ENCODE data around the gene PRSS57.

DNA sequence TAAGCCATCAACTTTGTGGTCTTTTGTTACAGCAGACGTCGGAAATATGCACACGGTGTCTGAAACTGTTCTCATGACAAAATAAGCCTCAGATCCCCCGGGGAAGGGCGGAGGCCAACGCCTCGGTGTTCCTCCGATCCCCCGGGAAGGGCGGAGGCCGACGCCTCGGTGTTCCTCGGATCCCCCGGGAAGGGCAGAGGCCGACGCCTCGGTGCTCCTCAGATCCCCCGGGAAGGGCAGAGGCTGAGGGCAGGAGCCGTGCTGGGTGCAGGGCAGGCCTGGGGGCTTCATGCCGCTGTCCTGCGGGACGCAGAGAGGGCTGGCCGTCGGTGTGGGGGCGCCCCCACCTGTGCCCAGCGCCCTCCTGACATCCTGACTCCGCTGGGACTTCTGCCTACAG, 50.9 kb downstream of the PRSS57 start:
- TF ChIP-seq, protein P1, sequence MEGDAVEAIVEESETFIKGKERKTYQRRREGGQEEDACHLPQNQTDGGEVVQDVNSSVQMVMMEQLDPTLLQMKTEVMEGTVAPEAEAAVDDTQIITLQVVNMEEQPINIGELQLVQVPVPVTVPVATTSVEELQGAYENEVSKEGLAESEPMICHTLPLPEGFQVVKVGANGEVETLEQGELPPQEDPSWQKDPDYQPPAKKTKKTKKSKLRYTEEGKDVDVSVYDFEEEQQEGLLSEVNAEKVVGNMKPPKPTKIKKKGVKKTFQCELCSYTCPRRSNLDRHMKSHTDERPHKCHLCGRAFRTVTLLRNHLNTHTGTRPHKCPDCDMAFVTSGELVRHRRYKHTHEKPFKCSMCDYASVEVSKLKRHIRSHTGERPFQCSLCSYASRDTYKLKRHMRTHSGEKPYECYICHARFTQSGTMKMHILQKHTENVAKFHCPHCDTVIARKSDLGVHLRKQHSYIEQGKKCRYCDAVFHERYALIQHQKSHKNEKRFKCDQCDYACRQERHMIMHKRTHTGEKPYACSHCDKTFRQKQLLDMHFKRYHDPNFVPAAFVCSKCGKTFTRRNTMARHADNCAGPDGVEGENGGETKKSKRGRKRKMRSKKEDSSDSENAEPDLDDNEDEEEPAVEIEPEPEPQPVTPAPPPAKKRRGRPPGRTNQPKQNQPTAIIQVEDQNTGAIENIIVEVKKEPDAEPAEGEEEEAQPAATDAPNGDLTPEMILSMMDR (optimal IDR thresholded peaks at IDR 0.05 in 1 of 3, IDR thresholded peaks at IDR 0.05 in 1 of 3, conservative IDR thresholded peaks at IDR 0.05 in 1 of 3; ENCODE audit: extremely low read depth in 1 of 3, insufficient read depth in 2 of 3, low read length in 3 of 3) = no peak
- TF ChIP-seq EZH2 (IDR thresholded peaks at IDR 0.05; ENCODE audit: low read length) = no peak

Measured in keratinocyte (primary cell).